Measurements from ENCODE around the gene ANKK1. TPM values are rescaled to one million over a fixed set of nuclear protein-coding genes. Genes with fewer than 3 reads are reported as not detected.

The ANKK1 gene
- 0.33 TPM for total RNA-seq

GRCh38 chr11:113387605-113388211 is at the start of gene ANKK1:
TSS of gene ANKK1 (plus strand) at chr11:113387779. CDS start at chr11:113387885, 106 bp downstream.

Other genes with a start within 250 kb of the ANKK1 start
- 28.8 TPM for gene TTC12, start 73.2 kb upstream of the ANKK1 start, total RNA-seq
- 2.5 TPM for gene DRD2, start 87.6 kb downstream of the ANKK1 start, total RNA-seq

Data from camera-type eye (tissue), 1 donor.